ENCODE results near the gene GRK5. TPM values are rescaled to one million over a fixed set of nuclear protein-coding genes. Genes with fewer than 3 reads are reported as not detected.
"Not testable (repeated sequence)": the region's sequence is repeated elsewhere in the genome, so short reads cannot be mapped to it uniquely, and the experiment has no call there.

The GRK5 gene
- total RNA-seq, 1 donor from 2014 or later: 54.1 TPM

DNA sequence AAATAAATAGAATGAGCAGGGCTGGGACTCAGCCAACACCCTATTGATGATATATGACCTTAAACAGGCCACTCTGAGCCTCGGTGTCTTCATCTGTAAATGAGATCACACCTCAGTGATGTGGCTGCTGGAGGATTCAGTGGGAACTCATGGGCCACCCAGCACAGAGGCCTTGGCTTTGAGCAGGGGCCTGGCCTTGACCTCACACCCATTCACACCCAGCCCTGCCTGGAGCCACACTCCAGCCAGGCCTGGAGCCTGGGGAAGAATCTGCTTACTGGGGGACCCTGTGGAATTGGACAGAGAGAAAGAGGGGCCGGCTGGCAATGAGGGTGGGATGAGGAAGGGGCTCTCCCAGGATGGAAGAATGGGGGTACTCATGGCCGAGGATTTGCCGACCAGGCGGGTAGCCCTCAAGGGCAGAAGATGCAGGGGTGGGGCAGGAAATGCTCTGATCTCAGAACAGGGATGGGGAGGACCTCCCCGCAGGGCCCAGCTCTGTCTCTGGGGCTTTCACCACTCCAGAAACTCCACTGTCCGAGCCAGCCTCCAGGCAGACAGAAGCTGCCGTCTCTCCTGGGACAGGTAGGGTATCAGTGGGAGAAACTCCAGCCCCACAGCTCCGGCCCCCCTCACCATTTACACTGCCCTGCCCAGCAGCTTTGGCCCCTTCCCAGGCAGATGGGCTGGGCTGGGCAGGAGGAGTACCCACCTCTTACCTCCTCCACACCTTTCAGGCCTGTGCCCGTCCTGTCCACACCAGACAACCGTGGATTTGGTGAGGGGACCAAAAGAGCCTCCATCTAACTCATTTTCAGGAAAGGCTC, 253.2 kb downstream of the GRK5 start:
- ATAC-seq (peak; percentile 9), DNase-seq (ENCODE audit: low spot score) (no peak)
- intact Hi-C loops (cut with DNase I): no loop called here

DNA sequence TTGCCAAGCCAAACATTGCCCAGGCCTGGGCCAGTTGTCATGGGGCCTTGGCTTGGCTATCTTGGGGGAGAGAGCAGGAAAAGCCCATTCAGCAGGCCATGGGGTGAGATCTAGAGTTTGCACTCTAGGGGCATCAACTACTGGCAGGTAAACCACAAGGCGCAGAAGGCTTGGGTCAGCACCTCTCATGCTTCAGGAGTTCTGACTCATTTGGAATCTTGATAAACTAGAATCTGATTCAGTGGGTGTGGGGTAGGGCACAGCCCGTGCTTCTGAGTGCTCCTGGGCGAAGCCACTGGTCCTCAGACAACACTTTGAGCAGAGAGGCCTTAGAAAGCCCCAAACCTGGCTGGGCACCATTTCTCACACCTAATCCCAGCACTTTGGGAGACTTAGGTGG, 254.0 kb downstream of the GRK5 start:
- ATAC-seq: no peak
- intact Hi-C loops (cut with DNase I): no loop called here
- DNase-seq (ENCODE audit: low spot score): no peak

DNA sequence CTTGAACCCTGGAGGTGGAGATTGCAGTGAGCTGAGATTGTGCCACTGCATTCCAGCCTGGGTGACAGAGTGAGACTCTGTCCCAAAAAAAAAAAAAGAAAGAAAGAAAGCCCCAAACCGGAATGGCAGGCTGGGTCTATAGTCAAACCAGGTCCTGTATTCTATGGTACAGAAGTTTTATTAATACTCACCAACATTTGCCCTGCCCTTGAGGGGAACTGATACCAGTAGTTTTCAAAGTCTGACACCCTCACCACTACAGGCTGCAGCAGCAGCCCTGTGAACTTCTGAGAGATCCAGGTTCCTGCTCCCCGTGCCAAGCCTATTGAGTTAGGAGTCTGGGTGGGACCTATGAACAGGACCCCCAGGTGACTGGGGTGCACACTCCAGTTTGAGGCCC, 254.6 kb downstream of the GRK5 start:
- ATAC-seq (no peak), DNase-seq (ENCODE audit: low spot score) (no peak)
- intact Hi-C loops (cut with DNase I): no loop called here

DNA sequence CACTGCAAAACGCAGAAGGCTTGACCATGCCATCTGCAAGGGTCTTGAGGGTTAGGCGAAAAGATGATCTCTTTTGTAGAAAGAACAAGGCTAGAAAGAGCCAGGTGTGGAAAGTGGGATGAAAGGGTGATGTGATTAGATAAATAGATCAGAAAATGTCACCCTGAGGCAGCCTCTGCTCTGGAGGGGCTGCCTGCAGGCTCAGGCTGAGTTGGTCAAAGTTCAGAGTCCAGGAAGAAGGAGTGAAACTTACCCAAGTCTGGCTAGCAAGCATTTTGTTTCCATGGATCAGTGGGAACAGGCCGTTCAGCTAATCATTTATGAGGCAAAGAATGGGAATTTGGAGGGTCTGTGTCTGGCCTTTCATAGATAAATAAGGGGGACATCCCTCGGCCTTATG, 255.4 kb downstream of the GRK5 start:
- ATAC-seq (no peak), DNase-seq (ENCODE audit: low spot score) (no peak)
- intact Hi-C loops (cut with DNase I): no loop called here

DNA sequence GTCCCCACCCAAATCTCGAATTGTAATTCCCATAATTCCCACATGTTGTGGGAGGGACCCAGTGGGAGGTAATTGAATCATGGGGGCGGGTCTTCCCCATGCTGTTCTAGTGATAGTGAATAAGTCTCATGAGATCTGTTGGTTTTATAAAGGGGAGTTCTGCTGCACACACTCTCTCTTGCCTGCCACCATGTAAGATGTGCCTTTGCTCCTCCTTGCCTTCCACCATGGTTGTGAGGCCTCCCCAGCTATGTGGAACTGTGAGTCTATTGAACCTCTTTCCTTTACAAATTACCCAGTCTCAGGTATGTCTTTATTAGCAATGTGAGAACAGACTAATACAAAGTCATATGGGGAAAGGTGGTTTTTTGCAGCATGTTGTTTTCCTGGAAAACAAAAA, 255.8 kb downstream of the GRK5 start:
- ATAC-seq; intact Hi-C loops (cut with DNase I); DNase-seq (ENCODE audit: low spot score): not testable (repeated sequence)

DNA sequence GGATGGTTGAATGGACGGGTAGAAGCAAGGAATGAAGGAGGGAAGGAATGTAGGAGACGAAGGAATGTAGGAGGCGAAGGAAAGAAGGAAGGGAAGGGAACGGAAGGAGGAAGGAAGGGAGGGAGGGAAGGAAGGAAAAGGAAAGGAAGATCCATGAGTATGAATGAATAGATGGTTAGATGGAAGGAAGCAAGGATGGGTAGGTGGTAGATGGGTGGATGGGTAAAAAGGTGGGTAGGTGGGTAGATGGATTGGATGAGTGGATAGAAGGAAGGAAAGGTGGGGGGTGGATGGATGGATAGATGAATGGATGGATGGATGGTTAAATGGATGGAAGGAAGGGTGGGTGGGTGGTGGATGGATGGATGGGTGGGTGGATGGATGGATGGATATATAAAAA, 257.7 kb downstream of the GRK5 start:
- intact Hi-C loops (cut with DNase I): no loop called here
- ATAC-seq (no peak), DNase-seq (ENCODE audit: low spot score) (no peak)

DNA sequence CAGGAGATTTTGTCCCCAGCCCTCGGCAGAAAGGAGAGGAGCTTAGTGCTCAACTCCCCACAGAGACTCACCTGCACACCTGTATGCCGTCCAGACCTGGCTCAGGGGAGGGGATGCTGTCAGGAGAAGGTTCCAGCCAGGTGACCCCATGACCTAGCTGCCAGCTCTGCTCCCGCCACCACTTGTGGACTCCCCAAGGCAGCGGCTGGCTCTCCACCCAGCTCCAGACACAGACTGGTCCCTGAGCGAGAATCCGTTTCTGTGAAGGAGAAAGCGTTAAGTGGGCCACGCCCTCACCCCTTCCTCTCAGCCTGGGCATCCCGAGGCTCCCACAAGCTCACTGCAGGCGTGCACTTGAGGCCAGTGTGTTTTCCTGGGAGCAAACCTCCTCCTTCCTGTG, 258.7 kb downstream of the GRK5 start:
- no peak for DNase-seq (ENCODE audit: low spot score)
- peak; percentile 61 for ATAC-seq
- intact Hi-C loops (cut with DNase I): no loop called here

DNA sequence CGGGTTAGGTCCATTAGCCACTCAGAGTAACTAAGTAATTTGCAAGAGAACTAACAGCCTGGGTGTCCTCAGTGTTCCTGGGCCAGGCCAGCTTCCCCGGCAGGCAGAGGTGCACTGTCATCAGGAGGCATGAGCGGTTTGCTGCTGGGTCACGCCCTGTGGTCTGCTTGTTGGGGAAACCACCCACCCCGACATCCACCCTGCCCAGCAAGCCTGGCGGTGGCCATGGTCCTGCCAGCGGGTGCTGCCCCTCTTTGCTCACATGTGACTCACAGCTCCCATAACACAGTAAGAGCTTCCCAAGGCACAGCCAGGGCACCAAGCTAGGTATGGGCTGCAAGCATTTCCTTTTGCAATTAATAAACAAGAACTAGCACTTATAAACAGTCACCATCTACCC, 259.3 kb downstream of the GRK5 start:
- intact Hi-C loops (cut with DNase I): no loop called here
- DNase-seq (ENCODE audit: low spot score): no peak
- no peak for ATAC-seq

DNA sequence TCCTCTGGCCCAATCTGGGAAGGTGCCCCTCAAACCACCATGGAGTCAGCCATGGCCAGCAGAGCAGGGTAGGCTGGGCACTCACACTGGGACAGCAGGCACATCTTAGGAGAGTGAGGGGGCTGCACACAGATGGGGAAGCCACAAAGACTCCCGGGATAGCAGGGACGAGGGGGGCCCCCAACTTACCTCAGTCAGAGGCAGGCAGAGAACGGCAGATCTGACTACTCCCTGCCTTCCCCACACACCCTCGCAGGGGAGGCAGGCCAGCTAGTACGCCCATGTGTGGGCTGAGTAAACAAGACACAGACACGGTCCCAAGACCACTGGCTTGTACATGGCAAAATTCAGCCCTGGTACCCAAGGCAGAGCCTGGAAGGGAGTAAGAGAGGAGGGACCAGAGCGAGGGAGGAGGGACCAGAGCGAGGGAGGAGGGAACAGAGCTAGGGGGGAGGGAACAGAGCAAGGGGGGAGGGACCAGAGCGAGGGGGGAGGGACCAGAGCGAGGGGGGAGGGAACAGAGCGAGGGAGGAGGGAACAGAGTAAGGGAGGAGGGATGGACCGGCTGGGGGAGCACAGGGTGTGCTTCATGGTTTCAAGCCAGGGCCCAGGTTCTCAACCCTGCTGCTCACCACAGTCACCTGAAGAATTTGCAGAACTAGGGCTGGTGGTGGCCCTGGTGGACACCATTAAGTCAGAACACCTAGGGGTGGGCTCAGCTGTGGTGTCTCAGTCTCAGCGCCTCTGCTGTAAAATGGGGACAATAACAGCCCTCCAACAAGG, 261.4 kb downstream of the GRK5 start:
- DNase-seq (ENCODE audit: low spot score) (no peak), ATAC-seq (no peak)
- intact Hi-C loops (cut with DNase I): no loop called here

DNA sequence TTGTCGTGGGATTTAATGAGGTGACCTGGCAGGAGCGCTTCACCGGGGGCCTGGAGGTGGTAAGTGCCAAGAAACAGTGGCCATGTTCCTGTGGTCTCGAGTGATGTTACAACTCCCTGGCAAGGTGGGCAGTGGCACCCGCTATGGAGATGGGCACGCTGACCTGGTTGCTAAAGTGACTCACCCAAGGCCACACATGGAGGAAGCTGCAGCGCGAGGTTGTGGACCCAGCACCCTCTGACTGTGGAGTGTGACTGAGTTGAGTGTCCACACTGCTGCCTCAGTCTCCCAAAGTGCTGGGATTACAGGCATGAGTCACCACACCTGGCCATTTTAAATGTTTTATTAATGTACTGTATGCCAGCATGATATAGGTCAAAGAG, 261.9 kb downstream of the GRK5 start:
- intact Hi-C loops (cut with DNase I): no loop called here
- no peak for ATAC-seq
- DNase-seq (ENCODE audit: low spot score): no peak

DNA sequence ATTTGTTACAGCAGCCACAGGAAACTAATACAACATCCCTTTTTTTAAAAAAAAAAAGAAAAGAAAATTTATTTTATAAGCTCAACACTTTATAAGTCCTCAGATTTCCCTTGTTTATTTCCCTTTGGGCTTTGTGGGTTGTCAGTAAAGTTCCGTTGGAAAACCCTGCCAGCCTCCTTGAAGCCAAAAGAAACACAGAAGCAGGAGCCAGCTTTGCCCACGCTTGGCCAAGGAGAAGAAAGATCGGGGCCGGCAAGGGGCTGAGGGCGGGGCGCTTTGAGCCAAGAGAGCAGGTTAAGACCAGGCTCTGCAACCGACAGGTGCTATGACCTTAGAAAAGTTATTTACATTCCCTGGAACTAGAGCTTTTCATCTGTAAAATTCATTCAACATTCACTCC, 262.5 kb downstream of the GRK5 start:
- intact Hi-C loops (cut with DNase I): no loop called here
- DNase-seq (ENCODE audit: low spot score): no peak
- no peak for ATAC-seq

DNA sequence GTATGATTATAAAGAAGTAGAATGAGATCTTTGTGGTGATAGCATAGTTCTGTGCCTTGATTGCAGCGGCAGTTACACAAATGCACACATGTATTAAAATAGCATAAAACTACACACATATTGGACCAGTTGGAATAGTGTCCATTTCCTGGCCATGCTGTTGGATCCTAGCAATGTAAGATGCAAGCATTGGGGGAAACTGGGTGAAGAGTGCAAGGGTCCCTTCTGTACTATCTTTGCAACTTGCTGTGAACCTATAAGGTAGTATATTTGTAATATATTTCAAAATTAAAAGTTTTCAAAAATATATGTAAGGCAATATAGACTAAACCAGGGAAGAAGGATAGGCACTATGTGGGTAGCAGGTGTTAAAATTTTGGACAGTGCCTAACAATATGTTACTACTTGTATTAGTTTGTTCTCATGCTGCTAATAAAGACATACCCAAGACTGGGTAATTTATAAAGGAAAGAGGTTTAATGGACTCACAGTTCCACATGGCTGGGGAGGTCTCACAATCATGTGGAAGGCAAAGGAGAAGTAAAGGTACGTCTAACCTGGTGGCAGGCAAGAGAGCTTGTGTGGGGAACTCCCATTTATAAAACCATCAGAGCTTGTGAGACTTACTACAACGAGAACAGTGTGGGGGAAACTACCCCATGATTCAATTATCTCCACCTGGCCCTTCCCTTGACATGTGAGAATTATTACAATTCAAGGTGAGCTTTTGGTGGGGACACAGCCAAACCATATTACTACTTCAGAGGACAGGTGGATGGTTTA, 263.7 kb downstream of the GRK5 start:
- intact Hi-C loops (cut with DNase I): no loop called here
- ATAC-seq: no peak

DNA sequence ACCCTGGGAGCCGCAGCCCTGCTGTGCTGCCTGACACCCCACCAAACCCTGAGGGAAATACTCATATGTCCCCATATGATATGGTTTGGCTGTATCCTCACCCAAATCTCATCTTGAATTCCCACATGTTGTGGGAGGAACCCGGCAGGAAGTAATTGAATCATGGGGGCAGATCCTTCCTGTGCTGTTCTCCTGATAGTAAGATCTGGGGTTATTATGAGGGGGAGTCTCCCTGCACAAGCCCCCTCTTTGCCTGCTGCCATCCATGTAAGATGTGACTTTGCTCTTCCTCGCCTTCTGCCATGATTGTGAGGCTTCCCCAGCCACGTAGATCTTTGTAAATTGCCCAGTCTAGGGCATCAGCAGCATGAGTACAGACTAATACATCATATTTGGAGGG, 266.4 kb downstream of the GRK5 start:
- intact Hi-C loops (cut with DNase I): no loop called here
- DNase-seq (ENCODE audit: low spot score): no peak
- ATAC-seq: no peak

More for the DNA sequence above, 263.7 kb downstream of the GRK5 start:
- DNase-seq (ENCODE audit: low spot score): no peak

DNA sequence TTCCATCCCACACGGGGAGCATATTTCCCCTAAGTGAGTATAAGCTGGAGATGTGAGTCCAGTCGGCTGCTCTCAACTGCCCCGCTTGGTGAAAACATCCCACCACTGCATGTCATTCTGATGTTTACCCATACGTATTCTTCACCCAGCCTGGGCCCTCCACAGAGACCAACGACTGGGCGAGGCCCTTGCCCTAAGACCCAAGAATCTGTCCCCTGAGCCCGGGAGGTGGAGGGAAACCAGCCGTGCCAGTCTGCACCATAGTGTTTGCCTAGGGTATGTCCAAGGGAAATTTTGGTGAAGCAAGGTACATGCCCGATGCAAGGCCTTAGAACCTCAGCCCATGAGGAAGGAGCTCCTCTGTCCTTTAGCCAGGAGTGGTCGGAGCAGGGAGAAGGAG, 267.2 kb downstream of the GRK5 start:
- intact Hi-C loops (cut with DNase I): no loop called here
- ATAC-seq (no peak), DNase-seq (ENCODE audit: low spot score) (no peak)

DNA sequence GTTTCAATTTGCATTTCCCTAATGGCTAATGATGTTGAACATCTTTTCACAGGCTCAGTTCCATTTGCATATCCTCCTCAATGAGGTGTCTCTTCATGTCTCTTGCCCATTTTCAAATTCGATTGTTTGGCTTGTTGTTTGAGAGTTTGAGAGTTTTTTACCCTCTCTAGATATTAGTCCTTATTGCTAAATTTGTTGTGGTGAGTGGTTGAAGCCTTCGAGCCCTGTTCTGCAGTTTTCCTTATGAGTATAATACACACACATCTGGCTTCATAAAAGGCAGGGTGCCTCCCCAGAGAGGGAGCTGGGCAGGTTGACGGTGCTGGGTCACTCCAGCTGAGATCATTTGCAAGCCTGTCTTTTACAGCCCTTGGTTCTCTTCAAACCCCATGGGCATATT, 270.1 kb downstream of the GRK5 start:
- ATAC-seq (no peak), DNase-seq (ENCODE audit: low spot score) (no peak)
- intact Hi-C loops (cut with DNase I): no loop called here

DNA sequence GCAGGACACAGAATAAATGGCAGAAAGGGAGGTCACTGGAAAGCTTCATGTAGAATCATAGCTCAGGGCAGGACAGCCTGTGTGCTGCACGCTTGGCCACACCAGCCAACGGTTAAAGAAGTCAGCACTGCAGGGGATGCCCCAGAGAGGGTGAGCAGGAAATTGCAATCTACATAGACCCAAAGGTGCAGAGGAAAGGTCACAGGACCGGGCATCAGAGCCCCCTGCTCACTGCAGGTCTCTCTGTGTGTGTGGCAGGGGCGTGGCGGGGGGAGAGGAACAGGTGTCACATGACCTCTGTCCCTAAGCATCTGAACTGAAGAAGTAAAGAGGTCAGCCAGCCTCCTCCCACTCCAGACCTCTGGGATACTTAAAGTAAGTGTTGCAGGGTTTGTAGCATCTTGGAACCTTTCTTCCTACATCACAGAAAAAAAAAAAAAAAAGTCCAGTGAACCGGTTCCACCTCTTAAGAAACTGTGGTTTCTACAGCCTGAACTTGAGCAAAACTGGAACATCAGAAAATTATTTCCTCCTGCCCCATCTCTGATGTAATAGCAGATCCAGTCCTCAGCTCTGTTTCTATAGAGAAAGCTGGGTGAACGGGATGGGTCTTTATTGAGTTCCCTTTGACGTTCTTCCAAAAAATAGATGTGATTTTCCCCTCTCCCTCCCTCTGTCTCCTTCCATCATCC, 270.9 kb downstream of the GRK5 start:
- ATAC-seq (peak; percentile 44), DNase-seq (ENCODE audit: low spot score) (no peak)
- intact Hi-C loops (cut with DNase I): no loop called here

DNA sequence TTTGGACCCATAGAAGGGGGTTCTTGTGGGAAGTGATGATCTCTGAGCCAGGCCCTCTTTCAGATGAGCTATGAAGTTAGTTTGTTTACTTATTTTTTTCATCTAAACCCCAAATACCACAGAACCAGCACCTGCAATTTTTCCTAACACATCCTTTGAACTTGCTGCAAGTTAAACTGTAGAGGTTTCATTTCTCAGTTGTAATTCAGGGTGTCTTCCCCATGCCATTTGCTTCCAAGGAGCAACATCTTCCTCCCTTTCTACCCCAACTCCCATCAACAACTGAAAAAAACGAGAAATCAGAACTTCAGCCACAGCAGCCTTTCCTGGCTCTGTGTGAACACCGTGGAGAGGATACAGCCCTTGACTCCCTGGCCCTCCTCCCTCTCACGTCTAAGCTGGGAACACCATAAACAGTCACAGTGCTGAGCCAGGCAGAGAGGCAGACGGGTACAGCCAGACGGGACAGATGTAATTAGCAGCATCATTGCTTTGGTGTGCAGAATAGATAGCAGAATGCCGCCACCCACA, 271.5 kb downstream of the GRK5 start:
- no peak for DNase-seq (ENCODE audit: low spot score)
- intact Hi-C loops (cut with DNase I): no loop called here
- ATAC-seq: no peak

DNA sequence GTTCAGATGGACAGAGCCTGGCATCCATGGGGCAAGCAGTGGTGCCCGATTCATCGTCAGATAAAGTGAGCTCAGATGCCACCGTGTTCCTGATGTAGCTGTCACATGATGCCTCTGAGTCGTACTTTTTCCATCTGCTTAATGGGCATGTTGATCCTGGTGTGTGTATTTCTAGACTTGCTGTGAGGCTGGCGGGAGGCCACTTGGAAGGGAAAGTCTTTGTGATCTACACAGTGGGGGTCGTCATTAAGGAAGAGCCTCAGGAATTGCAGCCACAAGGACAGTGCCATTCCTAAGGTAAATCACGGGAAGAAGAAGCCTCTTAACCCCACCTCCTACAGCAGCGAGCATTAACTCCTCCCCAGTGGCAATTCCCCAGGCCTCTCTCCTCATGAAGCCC, 272.2 kb downstream of the GRK5 start:
- ATAC-seq (no peak), DNase-seq (ENCODE audit: low spot score) (no peak)
- intact Hi-C loops (cut with DNase I): no loop called here

DNA sequence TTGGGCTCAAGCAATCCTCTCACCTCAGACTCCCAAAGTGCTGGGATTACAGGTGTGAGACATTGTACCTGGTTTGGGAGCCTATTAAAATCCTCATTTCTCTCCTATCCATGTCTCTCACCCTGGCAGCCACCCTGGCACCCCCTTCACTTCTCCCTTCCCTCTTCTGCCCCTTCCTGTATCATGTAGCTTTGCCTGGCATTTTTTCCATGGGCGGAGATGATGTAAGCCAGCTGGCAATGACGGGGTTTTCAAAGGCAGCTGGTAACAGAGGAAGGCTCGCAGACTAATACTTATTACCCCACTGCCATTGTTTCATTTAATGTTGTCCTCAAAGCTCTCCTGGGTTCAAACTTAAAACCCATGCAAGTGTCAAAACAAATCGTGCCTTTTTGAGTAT, 273.3 kb downstream of the GRK5 start:
- DNase-seq (ENCODE audit: low spot score): no peak
- no peak for ATAC-seq
- intact Hi-C loops (cut with DNase I): no loop called here

Data from sciatic nerve (tissue), 2 donors.